ENCODE data around the gene GSTM5.
"Not testable (repeated sequence)": the region's sequence is repeated elsewhere in the genome, so short reads cannot be mapped to it uniquely, and the experiment has no call there.

- TF ChIP-seq CTCF (conservative IDR thresholded peaks at IDR 0.05); ZFX (IDR thresholded peaks at IDR 0.05): not testable (repeated sequence)
Observed at GRCh38 chr1:109702940-109703339, 9.1 kb upstream of the GSTM5 start.

Data from C4-2B (cell line).